Measurements from ENCODE around the gene VSIR.

The VSIR gene

DNA sequence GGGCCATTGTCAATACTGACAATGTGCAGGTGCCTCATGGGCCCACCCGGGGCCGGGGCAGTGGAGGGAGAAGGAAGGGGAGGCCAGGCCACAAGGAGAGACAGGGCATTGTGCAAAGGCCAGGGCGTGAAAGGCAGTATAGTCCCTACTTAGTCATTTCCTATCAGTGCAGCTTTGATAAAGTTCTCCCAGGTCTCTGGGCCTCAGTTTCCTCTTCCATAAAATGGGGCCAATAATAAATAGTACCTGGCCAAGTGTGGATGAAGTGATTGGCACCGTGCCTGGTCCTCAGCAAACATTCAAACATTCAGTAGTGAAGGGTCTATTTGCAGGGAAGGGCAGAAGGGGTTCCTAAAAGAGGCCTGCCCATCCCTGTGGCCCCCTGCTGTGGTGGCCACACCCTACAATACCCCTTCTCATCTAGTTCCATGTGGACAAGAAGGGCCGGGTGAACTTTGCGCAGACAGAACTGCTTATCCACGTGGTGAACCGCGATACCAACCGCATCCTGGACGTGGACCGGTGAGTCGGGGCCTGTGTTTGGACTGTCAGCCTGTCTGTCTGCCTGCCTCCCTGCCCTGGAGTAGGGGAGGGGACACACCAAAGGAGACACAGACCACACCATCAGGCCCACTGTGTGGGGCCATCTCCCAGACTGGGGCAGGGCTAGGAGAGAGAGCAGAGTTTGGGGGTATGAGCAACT is 36.9 kb upstream of the VSIR start:
- no peak for TF ChIP-seq CTCF (IDR thresholded peaks at IDR 0.05)

DNA sequence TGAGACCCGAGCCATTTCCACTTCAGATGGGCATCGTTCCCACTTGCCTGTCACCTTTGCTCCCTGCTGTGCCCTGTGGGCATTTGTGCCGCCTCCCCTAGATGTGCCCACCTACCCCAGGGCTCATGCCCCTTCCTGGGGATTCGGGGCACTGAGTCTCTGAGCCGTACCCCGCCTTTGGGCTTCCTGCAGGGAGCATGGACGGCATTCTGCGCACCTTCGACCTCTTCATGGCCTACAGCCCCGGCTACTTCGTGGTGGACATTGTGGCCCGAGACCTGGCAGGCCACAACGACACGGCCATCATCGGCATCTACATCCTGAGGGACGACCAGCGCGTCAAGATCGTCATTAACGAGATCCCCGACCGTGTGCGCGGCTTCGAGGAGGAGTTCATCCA is 36.3 kb upstream of the VSIR start:
- no peak for TF ChIP-seq CTCF (IDR thresholded peaks at IDR 0.05)

GRCh38 chr10:71807557-71808510 is 34.5 kb upstream of the VSIR start:
- no peak for TF ChIP-seq CTCF (IDR thresholded peaks at IDR 0.05)

GRCh38 chr10:71806704-71807556 is 33.6 kb upstream of the VSIR start:
- TF ChIP-seq CTCF (IDR thresholded peaks at IDR 0.05) = no peak

- no peak for TF ChIP-seq CTCF (IDR thresholded peaks at IDR 0.05)
Measured at GRCh38 chr10:71805776-71806703, 32.7 kb upstream of the VSIR start.

DNA sequence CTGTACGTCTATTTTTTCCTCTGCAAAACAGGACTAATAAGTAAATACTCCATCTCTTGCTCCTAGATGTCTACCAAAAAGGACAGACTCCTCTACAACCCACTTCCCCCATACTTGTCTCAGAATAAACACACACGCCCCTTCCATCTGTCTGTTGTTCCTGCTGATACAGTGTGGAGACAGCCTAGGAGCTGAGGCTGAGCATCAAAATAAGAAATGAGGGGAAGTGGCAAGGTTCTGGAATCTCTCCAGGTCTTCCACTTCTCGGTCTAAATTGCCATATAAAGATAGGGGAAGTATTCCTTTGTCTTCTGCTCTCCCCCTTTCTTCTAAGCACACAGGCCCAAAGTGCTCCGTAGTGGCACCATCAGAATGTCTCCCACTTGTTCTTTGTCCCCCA is 30.8 kb upstream of the VSIR start:
- TF ChIP-seq CTCF (IDR thresholded peaks at IDR 0.05) = no peak
